ENCODE measurements around the gene LOC101059915.
"Not testable (repeated sequence)": the region's sequence is repeated elsewhere in the genome, so short reads cannot be mapped to it uniquely, and the experiment has no call there.

LOC101059915 gene

DNA sequence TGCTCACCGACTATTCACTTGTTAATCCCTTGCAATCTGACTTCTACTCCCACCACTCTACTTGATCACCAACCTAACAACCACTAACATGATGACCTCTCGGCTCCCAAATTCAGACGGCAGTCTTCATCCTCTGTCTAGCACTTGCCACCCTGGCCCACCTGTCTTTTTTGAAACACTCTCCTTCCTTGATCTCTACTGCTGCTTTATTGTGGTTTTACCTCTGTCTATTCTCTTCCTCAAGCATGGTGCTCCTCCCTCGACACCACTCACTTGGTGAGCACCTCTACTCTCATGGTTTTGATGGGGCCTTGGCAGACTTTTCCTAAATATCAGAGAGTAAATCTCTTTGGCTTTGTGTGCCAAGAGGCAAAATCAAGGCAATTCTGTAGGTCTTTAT lies 27.3 kb upstream of the LOC101059915 start:
- DNase-seq (ENCODE audit: low spot score) = no peak

GRCh38 chrX:71644406-71644805 lies 22.9 kb upstream of the LOC101059915 start:
- not testable (repeated sequence) for DNase-seq (ENCODE audit: low spot score)

GRCh38 chrX:71650333-71650969 lies 16.9 kb upstream of the LOC101059915 start:
- DNase-seq (ENCODE audit: low spot score) = no peak

- peak; percentile 55 for DNase-seq (ENCODE audit: low spot score)
Observed at GRCh38 chrX:71652405-71652804, 14.9 kb upstream of the LOC101059915 start.

- DNase-seq (ENCODE audit: low spot score) = no peak
Observed at GRCh38 chrX:71653344-71653743, 14.0 kb upstream of the LOC101059915 start.

- DNase-seq (ENCODE audit: low spot score) = no peak
Observed at GRCh38 chrX:71657267-71657666, 10.1 kb upstream of the LOC101059915 start.

DNA sequence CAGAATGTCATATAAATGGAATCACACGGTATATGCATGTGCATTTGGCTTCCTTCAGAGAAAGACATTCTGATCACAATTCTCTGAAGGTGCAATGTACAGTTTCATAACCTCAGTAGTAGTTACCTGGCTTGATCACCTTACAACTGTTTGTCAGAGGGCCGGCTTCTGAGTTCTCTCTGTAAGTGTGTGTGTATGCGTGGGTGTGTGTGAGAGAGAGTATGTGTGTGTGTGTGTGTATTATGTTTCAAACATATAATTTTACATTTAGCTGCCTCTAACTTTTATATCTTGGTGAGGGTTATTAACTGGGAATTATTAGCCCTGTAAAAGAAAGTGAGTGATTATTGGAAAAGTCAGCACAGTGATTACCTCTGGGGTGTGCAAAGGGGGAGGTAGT lies 8.0 kb upstream of the LOC101059915 start:
- DNase-seq (ENCODE audit: low spot score) = no peak

DNA sequence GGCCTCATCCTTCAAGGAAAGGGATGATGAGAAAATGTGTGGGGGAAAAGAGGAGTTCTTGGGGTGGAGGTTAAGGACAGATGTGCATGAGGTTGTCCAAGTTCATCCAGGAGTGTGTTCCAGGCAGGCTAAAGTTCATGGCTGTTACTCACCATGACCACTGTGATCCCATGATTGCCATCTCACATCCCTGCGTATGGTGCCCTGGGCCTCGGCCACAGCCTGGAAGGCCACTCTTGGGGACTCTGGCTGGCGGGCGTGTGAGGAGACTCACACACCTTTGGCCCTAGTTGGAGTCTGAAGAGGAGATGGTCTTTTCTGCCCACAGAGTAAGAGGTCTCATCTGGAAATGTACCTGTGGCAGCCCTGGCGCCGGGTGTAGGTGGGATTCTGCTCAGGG lies 7.4 kb upstream of the LOC101059915 start:
- DNase-seq (ENCODE audit: low spot score) = no peak

DNA sequence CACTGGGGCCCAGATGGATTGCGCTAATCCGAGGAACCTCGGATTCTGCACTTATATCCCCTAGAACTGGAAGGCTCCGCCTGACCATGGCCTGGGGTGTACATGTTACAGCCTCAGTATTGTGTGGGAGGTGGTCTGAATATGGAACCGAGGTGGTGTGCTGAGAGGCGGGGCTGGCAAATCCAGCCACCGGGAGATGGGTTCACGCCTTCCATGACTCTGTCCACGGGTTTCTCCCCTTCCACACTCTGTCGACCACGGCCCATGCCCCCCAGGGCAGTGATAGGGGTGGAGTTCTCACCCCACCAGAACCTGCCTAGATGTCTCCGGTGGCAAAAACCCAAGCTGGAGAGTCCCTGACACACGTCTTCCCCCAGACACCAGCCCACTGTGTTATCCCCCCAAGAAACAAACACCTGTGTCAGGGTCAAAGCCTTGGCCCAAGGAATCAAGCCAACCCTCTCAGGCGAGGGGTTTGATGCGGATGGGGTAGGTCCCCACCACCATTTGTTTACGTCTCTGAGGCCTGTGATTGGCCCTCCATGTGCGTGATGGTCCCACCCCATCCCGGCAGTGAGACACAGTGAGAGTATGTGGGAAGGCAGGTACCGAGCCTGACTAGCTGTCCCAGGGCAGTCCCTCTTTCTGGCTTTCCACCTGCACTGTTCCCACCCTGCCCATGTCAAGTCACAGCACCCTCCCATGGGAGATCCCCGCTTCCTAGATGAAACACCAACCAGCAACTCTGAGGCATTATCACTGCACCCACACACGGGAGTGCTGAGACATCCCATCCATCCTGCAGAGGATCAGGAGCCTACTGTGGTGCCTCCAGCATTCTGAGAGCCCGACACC lies 6.6 kb upstream of the LOC101059915 start:
- DNase-seq (ENCODE audit: low spot score) = no peak

GRCh38 chrX:71661919-71662318 lies 5.4 kb upstream of the LOC101059915 start:
- DNase-seq (ENCODE audit: low spot score) = no peak

DNA sequence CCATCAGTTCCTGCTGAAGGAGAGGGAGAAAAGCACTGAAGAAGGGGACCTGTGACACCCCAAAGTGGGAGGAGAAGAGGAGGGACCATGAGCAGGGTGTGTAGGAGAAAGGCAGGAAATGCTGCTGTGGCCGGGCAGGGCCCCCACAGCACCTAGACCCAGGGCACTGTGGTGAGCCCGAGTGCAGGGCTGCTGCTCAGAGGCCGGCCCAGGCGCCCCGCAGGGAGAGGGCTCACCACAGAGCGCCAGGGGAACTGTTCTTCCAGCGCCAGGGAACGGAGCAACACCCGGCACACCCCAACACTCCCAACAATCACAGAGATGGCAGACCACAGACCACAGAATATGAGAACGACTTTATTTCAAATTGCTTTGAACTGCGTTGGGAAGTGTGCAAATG lies 4.7 kb upstream of the LOC101059915 start:
- DNase-seq (ENCODE audit: low spot score) = not testable (repeated sequence)

DNA sequence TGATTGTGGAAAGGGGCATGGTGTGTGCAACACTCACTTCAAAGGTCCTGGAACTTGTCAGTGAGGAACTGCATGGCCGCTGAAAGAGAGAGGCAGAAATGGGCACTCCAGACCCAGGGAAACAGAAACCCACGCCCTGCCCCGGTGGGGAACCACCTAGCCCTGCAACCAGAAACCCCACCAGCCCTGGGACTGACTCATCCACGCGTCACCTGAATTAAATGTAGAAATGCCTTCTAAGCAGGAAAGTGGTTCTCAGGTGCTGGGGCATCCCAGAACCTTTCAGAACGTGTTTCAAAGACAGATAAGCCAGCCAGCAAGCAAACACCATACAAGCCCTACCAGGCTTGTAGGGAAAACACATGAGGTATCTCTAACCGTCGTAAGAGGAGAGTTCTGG lies 4.1 kb upstream of the LOC101059915 start:
- DNase-seq (ENCODE audit: low spot score) = not testable (repeated sequence)

DNA sequence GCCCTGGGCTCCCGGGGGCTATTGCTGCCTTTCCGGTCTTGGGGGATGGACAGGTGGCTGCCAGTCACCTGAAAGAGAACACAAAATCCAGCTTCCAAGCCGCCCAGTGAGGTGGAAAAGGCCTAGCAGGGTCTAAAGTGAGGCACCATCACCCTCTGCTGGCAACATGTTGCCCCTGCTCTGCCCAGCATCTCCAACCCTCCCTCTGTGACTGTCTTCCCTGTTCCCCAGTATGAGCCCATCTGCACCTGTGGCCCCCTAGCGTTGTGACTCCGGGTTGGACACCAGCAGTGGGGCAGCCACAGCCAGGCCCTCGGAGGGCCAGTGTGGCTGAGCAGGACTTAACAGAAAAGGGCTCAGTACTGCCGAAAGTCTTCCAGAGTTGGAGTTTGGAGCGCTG lies 3.1 kb upstream of the LOC101059915 start:
- not testable (repeated sequence) for DNase-seq (ENCODE audit: low spot score)

DNA sequence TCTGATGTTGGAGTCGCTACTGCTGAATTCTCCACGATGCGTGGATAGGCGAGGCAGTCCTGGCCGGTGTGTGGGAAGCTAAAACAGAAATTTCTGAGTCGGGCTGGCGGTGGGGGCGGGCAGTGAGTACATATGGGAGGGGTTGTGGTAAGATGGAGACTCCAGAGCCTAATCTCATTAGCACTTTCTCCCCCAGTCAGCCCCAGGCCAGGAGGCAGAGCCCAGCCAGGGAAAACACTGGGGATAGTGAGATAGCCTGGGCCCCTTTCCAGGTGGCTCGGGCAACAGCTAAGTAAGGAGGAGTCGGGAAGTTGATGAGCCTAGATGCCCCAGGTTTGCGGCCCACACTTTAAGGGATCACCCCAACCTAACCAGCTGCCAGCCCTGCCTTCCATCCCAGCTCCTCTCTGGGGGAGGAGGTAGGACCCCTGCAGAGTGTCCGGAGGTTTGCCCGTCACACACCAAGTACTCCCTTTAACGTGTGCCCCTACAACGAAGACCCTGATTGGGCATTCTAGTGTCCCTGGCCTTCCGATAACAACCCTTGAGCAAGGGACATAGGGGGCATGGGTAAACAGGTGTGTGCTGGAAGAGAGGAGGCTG lies 2.4 kb upstream of the LOC101059915 start:
- no peak for DNase-seq (ENCODE audit: low spot score)

DNA sequence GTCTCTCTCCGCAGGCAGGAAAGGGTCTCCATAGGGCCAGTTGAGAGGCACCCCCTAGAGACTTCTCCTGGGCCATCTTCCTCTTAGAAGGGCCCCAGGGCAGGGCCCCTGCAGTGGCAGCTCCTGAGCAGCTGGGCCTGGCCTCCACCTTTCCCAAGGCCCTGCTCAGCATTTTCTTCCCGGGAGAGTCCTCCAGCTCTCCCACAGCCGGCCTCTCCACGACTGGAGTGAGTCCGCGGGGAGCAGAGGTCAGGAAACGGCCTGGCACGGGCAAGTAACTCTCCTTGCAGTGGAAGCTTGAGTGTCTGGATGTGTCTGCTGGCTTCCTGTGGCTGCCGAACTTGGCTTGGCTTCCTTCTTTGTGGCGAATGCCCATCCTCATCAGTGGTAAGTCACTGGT lies 1.6 kb upstream of the LOC101059915 start:
- no peak for DNase-seq (ENCODE audit: low spot score)

DNA sequence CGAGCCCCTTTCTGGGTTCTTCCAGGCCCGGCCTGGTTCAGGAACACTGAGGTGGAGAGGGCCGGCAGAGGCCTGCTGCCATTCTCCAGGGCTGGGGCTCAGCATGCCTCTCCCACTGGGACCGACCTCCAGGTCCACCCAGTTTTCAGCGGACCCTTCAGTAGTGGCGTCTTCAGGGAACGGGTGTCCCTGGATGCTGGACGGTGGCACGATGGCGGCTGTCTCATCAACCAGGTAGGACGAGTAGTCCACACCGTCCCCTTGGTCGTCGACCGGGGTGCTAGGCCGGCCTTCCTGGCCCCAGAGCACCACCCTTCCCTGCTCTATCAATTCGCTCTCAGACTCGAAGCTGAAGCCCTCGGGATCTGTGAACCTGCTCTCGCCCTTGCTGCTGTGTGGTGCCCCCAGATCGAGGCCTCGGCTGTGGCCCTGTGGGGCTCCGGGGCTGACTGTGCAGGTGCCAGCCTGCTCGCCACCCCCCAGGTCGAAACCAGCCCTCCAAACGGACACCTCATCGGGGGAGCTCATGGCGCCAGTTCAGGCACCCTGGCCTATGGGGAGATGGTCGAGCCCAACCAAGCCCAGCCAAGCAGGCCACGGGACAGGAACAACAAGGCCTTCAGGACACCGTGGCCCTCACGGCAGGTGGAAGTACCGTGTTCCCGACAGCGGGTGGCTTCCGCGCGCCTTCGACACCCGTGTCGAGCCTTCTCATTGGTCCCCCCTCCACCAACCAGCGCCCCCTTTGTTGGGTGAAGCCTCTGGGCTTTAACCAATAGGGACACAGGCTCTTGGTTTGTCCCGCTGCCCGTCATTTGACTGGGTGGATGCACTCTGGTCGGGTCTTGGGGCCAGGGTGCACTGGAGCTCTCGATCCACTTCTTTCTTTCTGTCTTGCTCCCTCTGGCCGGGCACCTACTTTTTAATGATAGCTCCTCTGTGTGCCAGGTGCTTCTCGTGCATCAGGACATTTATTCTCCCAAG lies 814 bp upstream of the LOC101059915 start:
- no peak for DNase-seq (ENCODE audit: low spot score)

DNA sequence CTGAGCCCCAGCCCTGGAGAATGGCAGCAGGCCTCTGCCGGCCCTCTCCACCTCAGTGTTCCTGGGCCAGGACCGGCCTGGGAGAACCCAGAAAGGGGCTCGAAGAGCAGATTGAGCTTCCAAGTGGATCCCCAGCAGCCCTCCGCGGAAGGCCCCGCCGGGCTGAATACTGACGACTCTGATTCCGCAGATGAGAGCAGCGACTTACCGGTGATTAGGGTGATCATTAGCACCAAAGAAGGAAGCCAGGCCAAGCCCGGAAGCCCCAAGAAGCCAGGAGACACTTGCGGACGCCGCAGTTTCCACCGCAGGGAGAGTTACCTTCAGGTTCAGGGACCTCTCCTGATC lies 876 bp downstream of the LOC101059915 start:
- no peak for DNase-seq (ENCODE audit: low spot score)

- DNase-seq (ENCODE audit: low spot score) = no peak
Observed at GRCh38 chrX:71669492-71669891, 2.1 kb downstream of the LOC101059915 start.

DNA sequence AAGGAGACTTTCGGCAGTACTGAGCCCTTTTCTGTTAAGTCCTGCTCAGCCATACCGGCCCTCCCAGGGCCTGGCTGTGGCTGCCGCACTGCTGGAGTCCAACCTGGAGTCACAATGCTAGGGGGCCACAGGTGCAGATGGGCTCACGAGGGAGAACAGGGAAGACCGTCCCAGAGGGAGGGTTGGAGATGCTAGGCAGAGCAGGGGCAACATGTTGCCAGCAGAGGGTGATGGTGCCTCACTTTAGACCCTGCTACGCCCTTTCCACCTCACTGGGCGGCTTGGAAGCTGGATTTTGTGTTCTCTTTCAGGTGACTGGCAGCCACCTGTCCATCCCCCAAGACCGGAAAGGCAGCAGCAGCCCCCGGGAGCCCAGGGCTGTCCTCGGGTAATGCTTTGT lies 2.6 kb downstream of the LOC101059915 start:
- not testable (repeated sequence) for DNase-seq (ENCODE audit: low spot score)

DNA sequence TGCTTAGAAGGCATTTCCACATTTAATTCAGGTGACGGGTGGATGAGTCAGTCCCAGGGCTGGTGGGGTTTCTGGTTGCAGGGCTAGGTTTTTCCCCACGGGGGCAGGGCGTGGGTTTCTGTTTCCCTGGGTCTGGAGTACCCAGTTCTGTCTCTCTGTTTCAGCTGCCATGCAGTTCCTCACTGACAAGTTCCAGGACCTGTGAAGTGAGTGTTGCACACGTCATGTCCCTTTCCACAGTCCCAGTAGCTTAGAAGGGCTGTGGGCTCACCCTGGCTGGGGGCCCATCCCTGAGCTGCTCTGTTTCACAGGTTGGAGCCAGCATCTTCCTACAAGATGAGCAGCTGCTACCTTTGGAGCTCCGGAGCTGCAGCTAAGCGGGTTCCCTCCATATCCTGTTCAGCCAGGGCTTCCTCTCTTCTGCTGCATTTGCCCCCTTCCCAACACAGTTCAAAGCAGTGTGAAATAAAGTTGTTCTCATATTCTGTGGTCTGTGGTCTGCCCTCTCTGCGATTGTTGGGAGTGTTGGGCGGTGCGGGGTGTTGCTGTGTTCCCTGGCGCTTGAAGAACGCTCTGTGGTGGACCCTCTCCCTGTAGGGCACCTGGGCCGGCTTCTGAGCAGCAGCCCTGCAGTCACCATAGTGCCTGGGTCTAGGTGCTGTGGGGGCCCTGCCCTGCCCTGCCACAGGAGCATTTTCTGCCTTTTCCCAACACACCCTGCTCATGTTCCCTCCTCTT lies 3.9 kb downstream of the LOC101059915 start:
- no peak for DNase-seq (ENCODE audit: low spot score)

- no peak for DNase-seq (ENCODE audit: low spot score)
Observed at GRCh38 chrX:71671938-71672337, 4.6 kb downstream of the LOC101059915 start.

Data from GM03348 (cell line).